ENCODE results near the gene CAMTA1. TPM values are rescaled to one million over a fixed set of nuclear protein-coding genes. Genes with fewer than 3 reads are reported as not detected.
"Not testable (repeated sequence)": the region's sequence is repeated elsewhere in the genome, so short reads cannot be mapped to it uniquely, and the experiment has no call there.

Gene CAMTA1
- total RNA-seq, 1 donor from 2014 or later, result 34.4 TPM

GRCh38 chr1:6911021-6911941, 126.0 kb downstream of the CAMTA1 start:
- no peak for ATAC-seq

- ATAC-seq, result no peak
These were observed 126.7 kb downstream of the CAMTA1 start for GRCh38 chr1:6911974-6912373.

- peak; percentile 14 for ATAC-seq
These were observed 127.3 kb downstream of the CAMTA1 start for GRCh38 chr1:6912518-6912917.

GRCh38 chr1:6913086-6913485, 127.8 kb downstream of the CAMTA1 start:
- ATAC-seq, result no peak

GRCh38 chr1:6914706-6915105, 129.5 kb downstream of the CAMTA1 start:
- no peak for ATAC-seq

GRCh38 chr1:6915999-6916565, 130.8 kb downstream of the CAMTA1 start:
- ATAC-seq, result no peak

GRCh38 chr1:6917067-6917466, 131.8 kb downstream of the CAMTA1 start:
- peak; percentile 58 for ATAC-seq

GRCh38 chr1:6918186-6918924, 133.1 kb downstream of the CAMTA1 start:
- ATAC-seq, result peak; percentile 21

- ATAC-seq, result no peak
These were observed 133.8 kb downstream of the CAMTA1 start for GRCh38 chr1:6918925-6919511.

- not testable (repeated sequence) for ATAC-seq
These were observed 136.3 kb downstream of the CAMTA1 start for GRCh38 chr1:6921506-6921905.

GRCh38 chr1:6922096-6922931, 137.1 kb downstream of the CAMTA1 start:
- peak; percentile 75 for ATAC-seq

GRCh38 chr1:6923012-6923411, 137.8 kb downstream of the CAMTA1 start:
- no peak for ATAC-seq

- ATAC-seq, result no peak
These were observed 138.2 kb downstream of the CAMTA1 start for GRCh38 chr1:6923416-6923815.

GRCh38 chr1:6923955-6924881, 139.0 kb downstream of the CAMTA1 start:
- ATAC-seq, result no peak

- no peak for ATAC-seq
These were observed 139.6 kb downstream of the CAMTA1 start for GRCh38 chr1:6924891-6925290.

- no peak for ATAC-seq
These were observed 142.4 kb downstream of the CAMTA1 start for GRCh38 chr1:6927626-6928025.

- no peak for ATAC-seq
These were observed 143.0 kb downstream of the CAMTA1 start for GRCh38 chr1:6928106-6928885.

- ATAC-seq, result no peak
These were observed 145.6 kb downstream of the CAMTA1 start for GRCh38 chr1:6930732-6931300.

- ATAC-seq, result no peak
These were observed 150.2 kb downstream of the CAMTA1 start for GRCh38 chr1:6935361-6935883.
